GM21576 (cell line): ENCODE measurements around the gene BCL2L1.

Source experiments
- ATAC-seq: cut with Tn5 transposase; IDR thresholded peaks from one replicate; pipeline ENCODE4 v1.9.1; 2021; ENCODE audit warnings: mild to moderate bottlenecking, moderate library complexity; ENCODE audit not compliant: unreplicated experiment

BCL2L1 gene

DNA sequence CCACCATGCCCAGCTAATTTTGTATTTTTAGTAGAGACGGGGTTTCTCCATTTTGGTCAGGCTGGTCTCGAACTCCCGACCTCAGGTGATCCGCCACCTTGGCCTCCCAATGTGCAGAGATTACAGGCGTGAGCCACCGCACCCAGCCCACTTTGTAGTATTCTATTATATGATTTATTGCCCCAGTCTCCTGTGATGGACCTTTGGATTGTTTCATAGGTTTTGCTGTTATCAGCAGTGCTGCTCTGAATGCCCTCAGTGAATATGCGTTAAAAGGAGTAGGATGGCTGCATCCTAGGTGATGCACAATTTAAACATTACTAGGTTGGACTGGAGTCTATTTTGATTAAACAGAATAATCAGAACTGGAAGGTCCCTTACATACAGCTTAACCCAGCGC lies 107.3 kb downstream of the BCL2L1 start:
- no peak for ATAC-seq
